WTC11 (cell line): ENCODE results near the gene SEMA3F.

Experiments
- ARID4B ChIP-seq: sonication (generic); formaldehyde crosslinking; IDR thresholded peaks from 2 replicates; pipeline ENCODE4 v1.8.0; 2023; ENCODE audit warnings: missing genetic modification reagents, mild to moderate bottlenecking, borderline replicate concordance
- ZNF317 ChIP-seq: sonication (generic); formaldehyde crosslinking; IDR thresholded peaks from 2 replicates; pipeline ENCODE4 v1.8.1; 2023; ENCODE audit warnings: low read depth, mild to moderate bottlenecking, moderate library complexity, missing genetic modification reagents, borderline replicate concordance
- TF ChIP-seq, protein P1 (sequence below): sonication (generic); formaldehyde crosslinking; IDR thresholded peaks from 2 replicates; pipeline ENCODE4 v1.8.1; 2023; ENCODE audit warnings: mild to moderate bottlenecking, moderate library complexity, missing genetic modification reagents

DNA sequence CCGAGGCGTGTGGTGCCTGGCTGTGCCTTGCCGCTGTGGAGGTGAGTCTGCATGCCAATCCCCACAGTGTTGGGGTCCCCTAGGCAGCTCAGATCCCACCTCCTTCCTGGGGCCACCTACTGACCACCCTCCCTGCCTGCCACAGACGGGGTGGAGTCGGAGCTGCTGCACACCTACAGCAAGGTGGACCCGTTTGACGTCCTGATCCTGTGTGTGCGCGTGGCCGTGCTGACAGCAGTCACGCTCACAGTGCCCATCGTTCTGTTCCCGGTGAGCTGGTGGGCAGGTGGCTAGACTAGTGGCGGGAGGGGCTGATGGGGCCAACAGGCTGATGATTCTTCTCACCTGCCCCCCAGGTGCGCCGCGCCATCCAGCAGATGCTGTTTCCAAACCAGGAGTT, 63.3 kb downstream of the SEMA3F start:
- no peak for TF ChIP-seq ARID4B (CRISPR knock-in tag)
- no peak for TF ChIP-seq ZNF317 (CRISPR knock-in tag)
- TF ChIP-seq, protein P1, sequence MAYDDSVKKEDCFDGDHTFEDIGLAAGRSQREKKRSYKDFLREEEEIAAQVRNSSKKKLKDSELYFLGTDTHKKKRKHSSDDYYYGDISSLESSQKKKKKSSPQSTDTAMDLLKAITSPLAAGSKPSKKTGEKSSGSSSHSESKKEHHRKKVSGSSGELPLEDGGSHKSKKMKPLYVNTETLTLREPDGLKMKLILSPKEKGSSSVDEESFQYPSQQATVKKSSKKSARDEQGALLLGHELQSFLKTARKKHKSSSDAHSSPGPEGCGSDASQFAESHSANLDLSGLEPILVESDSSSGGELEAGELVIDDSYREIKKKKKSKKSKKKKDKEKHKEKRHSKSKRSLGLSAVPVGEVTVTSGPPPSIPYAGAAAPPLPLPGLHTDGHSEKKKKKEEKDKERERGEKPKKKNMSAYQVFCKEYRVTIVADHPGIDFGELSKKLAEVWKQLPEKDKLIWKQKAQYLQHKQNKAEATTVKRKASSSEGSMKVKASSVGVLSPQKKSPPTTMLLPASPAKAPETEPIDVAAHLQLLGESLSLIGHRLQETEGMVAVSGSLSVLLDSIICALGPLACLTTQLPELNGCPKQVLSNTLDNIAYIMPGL (CRISPR knock-in tag) = no peak
